HEK293T (cell line): ENCODE results near the gene AGBL1.

Experiments
- CTCF ChIA-PET: fragments of 350-600 bp; formaldehyde crosslinking; extraction: SDS; loops from one replicate; lab custom pipeline; 2021; ENCODE audit warnings: antibody characterized with exemption, inconsistent platforms; lab: Yijun Ruan, JAX
- POLR2A ChIA-PET: fragments of 350-600 bp; formaldehyde crosslinking; extraction: SDS; loops from one replicate; lab custom pipeline; 2020; ENCODE audit warnings: antibody characterized with exemption, inconsistent platforms; lab: Yijun Ruan, JAX
- DNase-seq: peaks from one replicate; pipeline ENCODE4 v3.0.0; 2012; ENCODE audit warnings: mixed read lengths; ENCODE audit errors: extremely low spot score
- ARNT ChIP-seq: fragments of 450-650 bp; IDR thresholded peaks from 2 replicates; pipeline ENCODE4 v1.6.1; 2017; ENCODE audit warnings: mild to moderate bottlenecking
- BHLHE40 ChIP-seq: fragments of 450-650 bp; IDR thresholded peaks from 2 replicates; pipeline ENCODE4 v1.6.1; 2016; ENCODE audit warnings: mild to moderate bottlenecking, moderate library complexity, borderline replicate concordance
- CTBP1 ChIP-seq: fragments of 450-650 bp; IDR thresholded peaks from 2 replicates; pipeline ENCODE4 v1.6.1; 2016; ENCODE audit warnings: borderline replicate concordance
- ELF4 ChIP-seq: fragments of 450-650 bp; IDR thresholded peaks from 2 replicates; pipeline ENCODE4 v1.6.1; 2017; ENCODE audit warnings: antibody characterized with exemption
- FOXA1 ChIP-seq: fragments of 450-650 bp; IDR thresholded peaks from 2 replicates; pipeline ENCODE4 v1.6.1; 2016; ENCODE audit warnings: mild to moderate bottlenecking
- FOXK2 ChIP-seq: fragments of 450-650 bp; IDR thresholded peaks from 2 replicates; pipeline ENCODE4 v1.6.1; 2016; ENCODE audit warnings: mild to moderate bottlenecking
- FOXM1 ChIP-seq: fragments of 450-650 bp; IDR thresholded peaks from 2 replicates; pipeline ENCODE4 v1.6.1; 2017; ENCODE audit warnings: mild to moderate bottlenecking, borderline replicate concordance
- HDGF ChIP-seq: fragments of 450-650 bp; IDR thresholded peaks from 2 replicates; pipeline ENCODE4 v1.6.1; 2017; ENCODE audit warnings: antibody characterized with exemption, borderline replicate concordance
- L3MBTL2 ChIP-seq: fragments of 450-650 bp; conservative IDR thresholded peaks from 2 replicates; pipeline ENCODE4 v1.6.1; 2016; ENCODE audit warnings: mild to moderate bottlenecking
- LEF1 ChIP-seq: fragments of 450-650 bp; IDR thresholded peaks from 2 replicates; pipeline ENCODE4 v1.6.1; 2017; ENCODE audit warnings: mild to moderate bottlenecking, borderline replicate concordance
- NFRKB ChIP-seq: fragments of 450-650 bp; IDR thresholded peaks from 2 replicates; pipeline ENCODE4 v1.6.1; 2016; ENCODE audit warnings: mild to moderate bottlenecking, moderate library complexity
- SP1 ChIP-seq: fragments of 450-650 bp; IDR thresholded peaks from 2 replicates; pipeline ENCODE4 v1.6.1; 2017
- SUZ12 ChIP-seq: fragments of 450-650 bp; IDR thresholded peaks from 2 replicates; pipeline ENCODE4 v1.6.1; 2016; ENCODE audit warnings: mild to moderate bottlenecking
- TARDBP ChIP-seq: fragments of 450-650 bp; IDR thresholded peaks from 2 replicates; pipeline ENCODE4 v1.6.1; 2016
- ZNF384 ChIP-seq: fragments of 450-650 bp; IDR thresholded peaks from 2 replicates; pipeline ENCODE4 v1.6.1; 2016
- TF ChIP-seq, protein P1 (sequence below): fragments of 450-650 bp; IDR thresholded peaks from 2 replicates; pipeline ENCODE4 v1.6.1; 2016

AGBL1 gene

DNA sequence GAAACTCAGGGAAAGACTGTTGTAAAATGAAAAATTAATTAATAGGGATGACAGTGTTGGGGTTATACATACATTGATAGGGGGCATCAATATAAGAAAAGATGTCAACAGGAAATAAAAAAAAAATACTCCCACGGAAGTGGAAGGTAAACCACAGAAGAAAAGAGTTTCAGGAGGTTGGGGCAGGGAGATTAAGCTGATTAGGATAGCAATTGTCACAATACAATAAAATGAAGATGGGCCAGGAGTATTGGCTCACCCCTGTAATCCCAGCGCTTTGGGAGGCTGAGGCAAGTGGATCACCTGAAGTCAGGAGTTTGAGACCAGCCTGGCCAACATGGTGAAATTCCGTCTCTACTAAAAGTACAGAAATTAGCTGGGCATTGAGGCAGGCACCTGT is 536.1 kb downstream of the AGBL1 start:
- no peak for DNase-seq
- TF ChIP-seq ZNF384 (no peak), ELF4 (no peak), BHLHE40 (no peak), NFRKB (no peak), SP1 (no peak), HDGF (no peak), TARDBP (no peak), CTBP1 (no peak), SUZ12 (no peak)
- TF ChIP-seq, protein P1, sequence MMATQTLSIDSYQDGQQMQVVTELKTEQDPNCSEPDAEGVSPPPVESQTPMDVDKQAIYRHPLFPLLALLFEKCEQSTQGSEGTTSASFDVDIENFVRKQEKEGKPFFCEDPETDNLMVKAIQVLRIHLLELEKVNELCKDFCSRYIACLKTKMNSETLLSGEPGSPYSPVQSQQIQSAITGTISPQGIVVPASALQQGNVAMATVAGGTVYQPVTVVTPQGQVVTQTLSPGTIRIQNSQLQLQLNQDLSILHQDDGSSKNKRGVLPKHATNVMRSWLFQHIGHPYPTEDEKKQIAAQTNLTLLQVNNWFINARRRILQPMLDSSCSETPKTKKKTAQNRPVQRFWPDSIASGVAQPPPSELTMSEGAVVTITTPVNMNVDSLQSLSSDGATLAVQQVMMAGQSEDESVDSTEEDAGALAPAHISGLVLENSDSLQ = no peak
- CTCF ChIA-PET = no interaction called here
- POLR2A ChIA-PET = no interaction called here

DNA sequence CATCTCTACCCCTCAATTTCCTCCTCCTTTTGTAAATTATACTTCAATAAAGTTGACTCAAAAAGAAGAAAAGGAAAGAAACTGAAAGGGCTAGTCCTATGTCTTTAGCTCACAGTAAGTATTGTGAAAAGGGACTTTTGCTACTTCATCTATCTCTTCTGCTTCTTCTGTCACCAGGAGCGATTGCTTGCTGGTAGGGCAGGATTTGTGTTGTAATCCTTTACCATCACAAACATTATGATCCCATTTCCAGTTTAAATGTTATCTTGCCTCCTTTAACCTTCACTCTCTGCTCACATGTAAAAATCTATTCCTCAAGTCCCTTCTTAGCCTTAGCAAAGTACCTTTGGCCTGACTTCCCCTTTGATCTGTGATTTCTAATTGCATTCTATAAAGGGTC is 537.1 kb downstream of the AGBL1 start:
- CTCF ChIA-PET = no interaction called here
- POLR2A ChIA-PET = no interaction called here
- no peak for DNase-seq

DNA sequence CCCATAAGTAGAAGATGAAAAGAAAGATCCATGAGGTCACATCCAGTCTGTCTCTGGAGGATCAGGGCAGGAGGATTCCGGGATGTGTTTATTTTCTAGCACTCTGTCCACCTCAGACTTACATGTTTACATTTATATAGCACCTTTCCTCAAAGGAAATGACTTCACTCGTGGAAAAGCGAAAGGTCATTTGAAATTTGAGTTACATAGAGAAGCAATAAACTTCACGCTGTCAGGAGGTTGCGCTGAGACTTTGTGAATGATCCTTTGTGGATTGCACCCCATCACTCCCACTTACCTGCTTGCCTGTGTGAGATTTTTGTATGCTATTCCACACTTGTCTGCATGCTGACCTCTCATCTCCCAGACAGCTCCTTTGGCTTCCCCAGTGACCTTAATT is 540.5 kb downstream of the AGBL1 start:
- POLR2A ChIA-PET = interaction anchor here (0.6 to 1.6 kb wide), 2 partner anchors 23 to 64 kb away, joined by 3 to 6 read pairs; no protein-coding TSS in a partner anchor
- DNase-seq = no peak
- TF ChIP-seq, protein P1 = no peak
- TF ChIP-seq BHLHE40 = no peak
- no peak for TF ChIP-seq LEF1
- no peak for TF ChIP-seq HDGF
- no peak for TF ChIP-seq CTBP1
- no peak for TF ChIP-seq FOXM1
- TF ChIP-seq ELF4 = no peak
- TF ChIP-seq TARDBP = no peak
- no peak for TF ChIP-seq ARNT
- CTCF ChIA-PET = interaction anchor here (1.4 to 3.0 kb wide), 2 partner anchors 16 to 123 kb away, joined by 3 to 9 read pairs; no protein-coding TSS in a partner anchor

More for the DNA sequence above, 537.1 kb downstream of the AGBL1 start:
- TF ChIP-seq SUZ12 (no peak), FOXK2 (no peak), HDGF (no peak), L3MBTL2 (no peak), ARNT (no peak), ZNF384 (no peak), FOXM1 (no peak), NFRKB (no peak), LEF1 (no peak), FOXA1 (no peak), BHLHE40 (no peak), ELF4 (no peak), CTBP1 (no peak), SP1 (no peak), TARDBP (no peak)
- TF ChIP-seq, protein P1 = no peak

DNA sequence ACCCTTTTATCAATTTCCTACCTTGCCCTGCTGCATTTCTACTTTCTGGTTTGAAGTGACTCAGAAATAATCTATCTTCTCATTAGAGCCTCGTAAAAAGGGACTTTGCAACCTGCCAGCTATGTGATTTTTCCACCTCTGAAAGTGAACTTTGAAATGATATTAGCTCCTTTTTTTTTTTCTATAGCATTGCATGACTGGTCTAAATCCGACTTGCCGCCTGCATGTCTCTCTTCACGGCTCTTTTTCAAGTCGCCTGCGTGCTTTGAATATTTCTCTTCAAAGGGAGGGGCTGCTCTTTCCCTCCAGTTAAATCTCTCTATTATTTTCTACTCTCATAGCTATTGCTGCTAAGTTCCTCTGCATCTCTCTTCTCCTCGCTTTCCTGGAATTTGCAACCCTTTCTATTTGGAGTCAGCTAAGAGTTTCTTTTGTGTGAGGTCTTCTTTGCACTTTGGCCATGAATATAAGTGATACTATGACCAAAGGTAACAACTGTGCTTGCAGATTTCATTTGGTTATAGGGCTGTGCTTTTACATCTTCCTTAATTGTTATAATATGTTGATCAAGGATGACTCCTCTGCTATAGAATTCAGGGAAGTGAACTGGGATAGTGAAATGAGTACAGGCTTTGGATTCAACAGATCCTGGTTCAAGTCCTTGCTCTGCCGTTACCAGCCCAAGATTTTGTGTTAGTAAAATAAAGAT is 541.1 kb downstream of the AGBL1 start:
- TF ChIP-seq TARDBP (no peak), ZNF384 (no peak), SUZ12 (no peak), FOXM1 (no peak), NFRKB (no peak), HDGF (no peak), LEF1 (no peak), BHLHE40 (no peak), SP1 (no peak), ARNT (no peak), FOXK2 (no peak), CTBP1 (no peak), L3MBTL2 (no peak), FOXA1 (no peak)
- TF ChIP-seq, protein P1 = no peak
- no peak for DNase-seq
- CTCF ChIA-PET = interaction anchor here (0.7 to 3.0 kb wide), 2 partner anchors 123 to 1713 kb away, joined by 3 to 9 read pairs; no protein-coding TSS in a partner anchor
- POLR2A ChIA-PET = interaction anchor here (0.6 to 1.6 kb wide), 2 partner anchors 23 to 65 kb away, joined by 3 to 6 read pairs; no protein-coding TSS in a partner anchor

DNA sequence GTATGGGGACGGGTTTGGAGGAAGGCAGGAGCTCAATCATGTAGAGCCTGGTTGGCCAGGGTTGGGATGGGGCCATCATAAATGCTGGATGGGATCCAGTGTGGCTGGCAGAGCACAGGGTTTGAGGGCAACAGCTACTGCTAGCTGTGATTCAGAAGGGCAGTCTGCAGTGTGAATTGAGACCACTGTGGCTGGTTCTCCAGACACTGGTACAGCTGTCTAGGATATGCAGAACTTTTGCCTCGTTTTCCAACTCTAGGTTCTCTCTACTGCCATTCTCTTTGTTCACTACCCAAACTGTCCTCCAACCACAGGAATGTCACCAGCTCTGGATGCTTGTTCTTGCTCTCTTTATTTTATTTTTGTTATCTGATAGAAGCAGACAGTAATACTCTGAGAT is 543.6 kb downstream of the AGBL1 start:
- TF ChIP-seq FOXM1 (no peak), CTBP1 (no peak), ARNT (no peak), SP1 (no peak), HDGF (no peak), NFRKB (no peak), FOXA1 (no peak), ELF4 (no peak), BHLHE40 (no peak), FOXK2 (no peak), SUZ12 (no peak), TARDBP (no peak), L3MBTL2 (no peak), ZNF384 (no peak)
- TF ChIP-seq, protein P1 = no peak
- ChIA-PET CTCF (interaction anchor here (0.7 to 1.4 kb wide), 2 partner anchors 120 to 395 kb away, joined by 3 to 4 read pairs; no protein-coding TSS in a partner anchor), POLR2A (no interaction called here)
- no peak for DNase-seq
